ENCODE data around the gene DNAH2. TPM values are rescaled to one million over a fixed set of nuclear protein-coding genes. Genes with fewer than 3 reads are reported as not detected.

Gene DNAH2
- total and polyA plus RNA-seq, 2 experiments from 2014 or later: 0.38 TPM; not detected in 1

DNA sequence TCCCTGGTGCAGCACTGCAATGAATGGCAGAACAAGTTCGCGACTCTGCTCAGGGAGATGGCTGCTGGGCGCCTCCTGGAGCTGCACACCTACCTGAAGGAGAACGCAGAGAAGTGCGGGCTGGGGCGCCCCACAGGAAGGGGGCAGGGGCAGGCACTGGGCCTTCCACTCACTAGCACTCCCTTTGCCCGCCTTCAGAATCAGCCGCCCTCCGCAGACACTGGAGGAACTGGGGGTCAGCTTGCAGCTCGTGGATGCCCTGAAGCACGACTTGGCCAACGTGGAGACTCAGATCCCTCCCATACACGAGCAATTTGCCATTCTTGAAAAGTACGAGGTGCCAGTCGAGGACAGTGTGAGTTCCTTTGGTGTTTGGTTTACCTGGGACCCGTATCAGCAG lies 46.4 kb downstream of the DNAH2 start:
- Mint-ChIP-seq H3K27ac (no peak overlapping the region), H3K4me1 (peaks cover 5% of the 10 kb centered on the region; the same call in 2 of the 3 replicates), H3K27me3 (ENCODE audit: insufficient read depth, low read depth, poor library complexity) (peaks cover 16% of the 10 kb centered on the region), H3K4me3 (no peak overlapping the region), H3K9me3 (peaks cover 2% of the 10 kb centered on the region; the same call in 1 of the 3 replicates), H3K36me3 (ENCODE audit: low read depth) (no peaks in the 10 kb centered on the region)
- Histone ChIP-seq H3F3A (replicated peaks; ENCODE audit: low read depth) (no peaks in the 10 kb centered on the region), H3K36me3 (ENCODE audit: insufficient read depth) (no peaks in the 10 kb centered on the region), H3K4me2 (no peak overlapping the region), H3K4me3 (no peak overlapping the region), H3K27me3 (ENCODE audit: insufficient read depth) (no peaks in the 10 kb centered on the region), H3K79me2 (replicated peaks; ENCODE audit: insufficient read depth) (no peaks in the 10 kb centered on the region), H3K27ac (ENCODE audit: low read depth) (no peak overlapping the region), H4K20me1 (replicated peaks; ENCODE audit: insufficient read depth) (no peaks in the 10 kb centered on the region), H2AFZ (peak overlapping the region; percentile 84), H3K4me1 (ENCODE audit: insufficient read depth) (no peaks in the 10 kb centered on the region), H3K9me2 (ENCODE audit: insufficient read depth) (no peaks in the 10 kb centered on the region)
- ATAC-seq (peak; percentile 35; the same call in 2 of the 3 replicates), DNase-seq (ENCODE audit: low spot score) (no peak)
- TF ChIP-seq NANOG (IDR thresholded peaks at IDR 0.05; ENCODE audit: borderline replicate concordance): no peak
- TF ChIP-seq STAT1 (IDR thresholded peaks at IDR 0.05; ENCODE audit: unreplicated experiment): no peak
- TF ChIP-seq, protein P1, sequence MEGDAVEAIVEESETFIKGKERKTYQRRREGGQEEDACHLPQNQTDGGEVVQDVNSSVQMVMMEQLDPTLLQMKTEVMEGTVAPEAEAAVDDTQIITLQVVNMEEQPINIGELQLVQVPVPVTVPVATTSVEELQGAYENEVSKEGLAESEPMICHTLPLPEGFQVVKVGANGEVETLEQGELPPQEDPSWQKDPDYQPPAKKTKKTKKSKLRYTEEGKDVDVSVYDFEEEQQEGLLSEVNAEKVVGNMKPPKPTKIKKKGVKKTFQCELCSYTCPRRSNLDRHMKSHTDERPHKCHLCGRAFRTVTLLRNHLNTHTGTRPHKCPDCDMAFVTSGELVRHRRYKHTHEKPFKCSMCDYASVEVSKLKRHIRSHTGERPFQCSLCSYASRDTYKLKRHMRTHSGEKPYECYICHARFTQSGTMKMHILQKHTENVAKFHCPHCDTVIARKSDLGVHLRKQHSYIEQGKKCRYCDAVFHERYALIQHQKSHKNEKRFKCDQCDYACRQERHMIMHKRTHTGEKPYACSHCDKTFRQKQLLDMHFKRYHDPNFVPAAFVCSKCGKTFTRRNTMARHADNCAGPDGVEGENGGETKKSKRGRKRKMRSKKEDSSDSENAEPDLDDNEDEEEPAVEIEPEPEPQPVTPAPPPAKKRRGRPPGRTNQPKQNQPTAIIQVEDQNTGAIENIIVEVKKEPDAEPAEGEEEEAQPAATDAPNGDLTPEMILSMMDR (conservative IDR thresholded peaks at IDR 0.05; ENCODE audit: low read depth in 2 of 2): no peak
- no peak for TF ChIP-seq CREB1 (CRISPR knock-in tag; IDR thresholded peaks at IDR 0.05; ENCODE audit: low read depth)
- no peak for TF ChIP-seq ZNF114 (CRISPR knock-in tag; IDR thresholded peaks at IDR 0.05)
- TF ChIP-seq POLR2AphosphoS5 (IDR thresholded peaks at IDR 0.05; ENCODE audit: low read depth): no peak
- TF ChIP-seq, protein P2, sequence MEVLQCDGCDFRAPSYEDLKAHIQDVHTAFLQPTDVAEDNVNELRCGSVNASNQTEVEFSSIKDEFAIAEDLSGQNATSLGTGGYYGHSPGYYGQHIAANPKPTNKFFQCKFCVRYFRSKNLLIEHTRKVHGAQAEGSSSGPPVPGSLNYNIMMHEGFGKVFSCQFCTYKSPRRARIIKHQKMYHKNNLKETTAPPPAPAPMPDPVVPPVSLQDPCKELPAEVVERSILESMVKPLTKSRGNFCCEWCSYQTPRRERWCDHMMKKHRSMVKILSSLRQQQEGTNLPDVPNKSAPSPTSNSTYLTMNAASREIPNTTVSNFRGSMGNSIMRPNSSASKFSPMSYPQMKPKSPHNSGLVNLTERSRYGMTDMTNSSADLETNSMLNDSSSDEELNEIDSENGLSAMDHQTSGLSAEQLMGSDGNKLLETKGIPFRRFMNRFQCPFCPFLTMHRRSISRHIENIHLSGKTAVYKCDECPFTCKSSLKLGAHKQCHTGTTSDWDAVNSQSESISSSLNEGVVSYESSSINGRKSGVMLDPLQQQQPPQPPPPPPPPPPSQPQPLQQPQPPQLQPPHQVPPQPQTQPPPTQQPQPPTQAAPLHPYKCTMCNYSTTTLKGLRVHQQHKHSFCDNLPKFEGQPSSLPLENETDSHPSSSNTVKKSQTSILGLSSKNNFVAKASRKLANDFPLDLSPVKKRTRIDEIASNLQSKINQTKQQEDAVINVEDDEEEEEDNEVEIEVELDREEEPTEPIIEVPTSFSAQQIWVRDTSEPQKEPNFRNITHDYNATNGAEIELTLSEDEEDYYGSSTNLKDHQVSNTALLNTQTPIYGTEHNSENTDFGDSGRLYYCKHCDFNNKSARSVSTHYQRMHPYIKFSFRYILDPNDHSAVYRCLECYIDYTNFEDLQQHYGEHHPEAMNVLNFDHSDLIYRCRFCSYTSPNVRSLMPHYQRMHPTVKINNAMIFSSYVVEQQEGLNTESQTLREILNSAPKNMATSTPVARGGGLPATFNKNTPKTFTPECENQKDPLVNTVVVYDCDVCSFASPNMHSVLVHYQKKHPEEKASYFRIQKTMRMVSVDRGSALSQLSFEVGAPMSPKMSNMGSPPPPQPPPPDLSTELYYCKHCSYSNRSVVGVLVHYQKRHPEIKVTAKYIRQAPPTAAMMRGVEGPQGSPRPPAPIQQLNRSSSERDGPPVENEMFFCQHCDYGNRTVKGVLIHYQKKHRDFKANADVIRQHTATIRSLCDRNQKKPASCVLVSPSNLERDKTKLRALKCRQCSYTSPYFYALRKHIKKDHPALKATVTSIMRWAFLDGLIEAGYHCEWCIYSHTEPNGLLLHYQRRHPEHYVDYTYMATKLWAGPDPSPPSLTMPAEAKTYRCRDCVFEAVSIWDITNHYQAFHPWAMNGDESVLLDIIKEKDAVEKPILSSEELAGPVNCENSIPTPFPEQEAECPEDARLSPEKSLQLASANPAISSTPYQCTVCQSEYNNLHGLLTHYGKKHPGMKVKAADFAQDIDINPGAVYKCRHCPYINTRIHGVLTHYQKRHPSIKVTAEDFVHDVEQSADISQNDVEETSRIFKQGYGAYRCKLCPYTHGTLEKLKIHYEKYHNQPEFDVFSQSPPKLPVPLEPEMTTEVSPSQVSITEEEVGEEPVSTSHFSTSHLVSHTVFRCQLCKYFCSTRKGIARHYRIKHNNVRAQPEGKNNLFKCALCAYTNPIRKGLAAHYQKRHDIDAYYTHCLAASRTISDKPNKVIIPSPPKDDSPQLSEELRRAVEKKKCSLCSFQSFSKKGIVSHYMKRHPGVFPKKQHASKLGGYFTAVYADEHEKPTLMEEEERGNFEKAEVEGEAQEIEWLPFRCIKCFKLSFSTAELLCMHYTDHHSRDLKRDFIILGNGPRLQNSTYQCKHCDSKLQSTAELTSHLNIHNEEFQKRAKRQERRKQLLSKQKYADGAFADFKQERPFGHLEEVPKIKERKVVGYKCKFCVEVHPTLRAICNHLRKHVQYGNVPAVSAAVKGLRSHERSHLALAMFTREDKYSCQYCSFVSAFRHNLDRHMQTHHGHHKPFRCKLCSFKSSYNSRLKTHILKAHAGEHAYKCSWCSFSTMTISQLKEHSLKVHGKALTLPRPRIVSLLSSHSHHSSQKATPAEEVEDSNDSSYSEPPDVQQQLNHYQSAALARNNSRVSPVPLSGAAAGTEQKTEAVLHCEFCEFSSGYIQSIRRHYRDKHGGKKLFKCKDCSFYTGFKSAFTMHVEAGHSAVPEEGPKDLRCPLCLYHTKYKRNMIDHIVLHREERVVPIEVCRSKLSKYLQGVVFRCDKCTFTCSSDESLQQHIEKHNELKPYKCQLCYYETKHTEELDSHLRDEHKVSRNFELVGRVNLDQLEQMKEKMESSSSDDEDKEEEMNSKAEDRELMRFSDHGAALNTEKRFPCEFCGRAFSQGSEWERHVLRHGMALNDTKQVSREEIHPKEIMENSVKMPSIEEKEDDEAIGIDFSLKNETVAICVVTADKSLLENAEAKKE (CRISPR knock-in tag; IDR thresholded peaks at IDR 0.05): no peak
- no peak for TF ChIP-seq EZH2phosphoT487 (IDR thresholded peaks at IDR 0.05; ENCODE audit: unreplicated experiment)
- TF ChIP-seq ZNF331 (CRISPR knock-in tag; IDR thresholded peaks at IDR 0.05; ENCODE audit: low read depth): no peak
- TF ChIP-seq REST (IDR thresholded peaks at IDR 0.05; ENCODE audit: unreplicated experiment): no peak
- TF ChIP-seq EZH2 (IDR thresholded peaks at IDR 0.05; ENCODE audit: low read depth, unreplicated experiment): no peak
- TF ChIP-seq JUNB (IDR thresholded peaks at IDR 0.05; ENCODE audit: unreplicated experiment): no peak
- TF ChIP-seq, protein P3, sequence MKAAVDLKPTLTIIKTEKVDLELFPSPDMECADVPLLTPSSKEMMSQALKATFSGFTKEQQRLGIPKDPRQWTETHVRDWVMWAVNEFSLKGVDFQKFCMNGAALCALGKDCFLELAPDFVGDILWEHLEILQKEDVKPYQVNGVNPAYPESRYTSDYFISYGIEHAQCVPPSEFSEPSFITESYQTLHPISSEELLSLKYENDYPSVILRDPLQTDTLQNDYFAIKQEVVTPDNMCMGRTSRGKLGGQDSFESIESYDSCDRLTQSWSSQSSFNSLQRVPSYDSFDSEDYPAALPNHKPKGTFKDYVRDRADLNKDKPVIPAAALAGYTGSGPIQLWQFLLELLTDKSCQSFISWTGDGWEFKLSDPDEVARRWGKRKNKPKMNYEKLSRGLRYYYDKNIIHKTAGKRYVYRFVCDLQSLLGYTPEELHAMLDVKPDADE (IDR thresholded peaks at IDR 0.05): no peak

All from GM23338 (cell line).